ENCODE results near the gene MMD. TPM values are rescaled to one million over a fixed set of nuclear protein-coding genes. Genes with fewer than 3 reads are reported as not detected.

The MMD gene
- total RNA-seq, 1 experiment from 2014 or later: 9.1 TPM

DNA sequence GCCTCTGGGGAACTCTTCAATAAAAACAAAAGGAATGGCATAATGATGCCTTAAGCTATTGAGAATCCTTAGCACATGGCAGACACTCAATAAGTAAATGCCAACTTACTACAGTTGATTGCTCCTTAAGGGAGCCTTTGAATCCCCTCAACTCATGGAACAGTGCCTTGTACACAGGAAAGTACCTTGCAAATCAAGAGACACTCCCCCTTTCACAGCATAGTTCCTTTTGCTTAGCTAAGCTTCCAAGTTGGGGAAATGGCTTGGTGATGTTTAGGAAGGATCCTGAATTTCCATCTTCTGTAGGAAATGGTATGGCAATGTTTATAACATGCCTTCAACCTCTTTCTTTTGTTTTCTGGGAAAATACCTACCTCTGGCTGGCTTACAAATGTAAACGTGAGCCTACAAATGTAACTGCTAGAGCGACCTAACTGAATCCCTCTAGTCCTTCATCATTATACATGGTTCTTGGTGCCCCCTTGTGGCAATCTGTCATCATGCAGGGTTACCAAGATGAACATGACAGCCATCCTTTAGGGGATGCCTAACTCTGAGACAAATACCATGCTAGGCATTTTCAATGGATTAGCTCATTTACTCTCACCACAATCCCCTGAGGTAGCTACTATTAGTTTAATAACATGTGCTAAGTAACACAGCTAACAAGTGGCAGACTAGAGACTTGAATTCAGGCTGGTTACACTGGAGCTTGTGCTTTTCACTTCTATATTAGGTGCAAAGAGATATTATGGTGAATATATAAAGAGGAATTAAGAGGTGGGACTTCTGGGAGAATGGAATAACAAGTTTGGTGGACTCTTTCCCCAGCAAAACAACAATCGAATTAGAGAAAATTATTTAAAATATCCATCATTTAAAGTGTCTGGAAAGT, 65.0 kb downstream of the MMD start:
- DNase-seq (ENCODE audit: extremely low read depth, low read depth): peak; percentile 70

GRCh38 chr17:55354941-55355340, 66.7 kb downstream of the MMD start:
- DNase-seq (ENCODE audit: extremely low read depth, low read depth): no peak

GRCh38 chr17:55354010-55354409, 67.6 kb downstream of the MMD start:
- no peak for DNase-seq (ENCODE audit: extremely low read depth, low read depth)

DNA sequence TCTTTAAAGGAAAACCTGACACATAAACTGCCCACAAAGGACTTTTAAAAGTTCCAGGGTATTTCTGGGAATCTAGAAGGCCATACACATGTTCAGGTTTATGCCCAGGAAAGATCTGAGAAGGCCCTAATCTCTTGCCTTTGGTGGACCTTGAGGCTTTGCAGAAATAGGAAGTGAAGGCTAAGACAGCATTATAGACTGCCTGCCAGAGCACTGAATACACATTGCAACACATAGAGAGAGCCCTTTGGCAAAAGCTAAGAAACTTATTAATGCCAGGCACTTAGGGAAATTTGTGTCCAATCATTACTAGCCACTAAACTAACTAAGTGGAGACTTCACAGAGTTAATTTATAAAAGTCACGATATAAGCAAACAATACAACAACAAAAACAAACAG, 70.4 kb downstream of the MMD start:
- DNase-seq (ENCODE audit: extremely low read depth, low read depth): no peak

- no peak for DNase-seq (ENCODE audit: extremely low read depth, low read depth)
Measured at GRCh38 chr17:55350825-55351205, 70.8 kb downstream of the MMD start.

DNA sequence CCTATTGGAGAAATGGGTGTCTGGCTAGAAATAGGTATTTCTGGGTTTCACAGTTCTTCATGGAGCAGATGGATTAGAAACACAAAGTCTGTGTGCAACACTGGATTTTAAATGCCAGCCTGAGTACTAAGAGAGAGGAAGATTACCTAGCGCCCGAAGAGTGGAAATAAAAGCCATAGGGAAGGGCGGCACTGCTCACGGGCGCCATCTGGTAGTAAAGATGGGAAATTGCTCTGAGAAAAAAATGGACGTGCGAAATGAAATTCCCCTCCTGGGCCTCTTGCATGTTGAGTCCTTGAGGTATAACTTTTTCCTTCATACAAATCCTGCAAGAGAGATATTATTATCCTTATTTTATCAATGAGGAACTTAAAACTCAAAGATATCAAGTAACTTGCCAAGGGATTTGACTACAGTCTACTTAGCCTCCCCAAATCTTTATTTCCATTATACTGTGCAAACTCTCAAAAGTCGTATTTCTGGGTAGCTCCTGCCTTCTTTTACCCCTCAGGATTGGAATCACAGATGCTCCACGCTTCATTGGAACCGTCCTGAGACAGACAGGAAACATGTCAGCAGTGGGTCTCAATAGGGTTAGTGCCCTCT, 72.8 kb downstream of the MMD start:
- peak; percentile 40 for DNase-seq (ENCODE audit: extremely low read depth, low read depth)

DNA sequence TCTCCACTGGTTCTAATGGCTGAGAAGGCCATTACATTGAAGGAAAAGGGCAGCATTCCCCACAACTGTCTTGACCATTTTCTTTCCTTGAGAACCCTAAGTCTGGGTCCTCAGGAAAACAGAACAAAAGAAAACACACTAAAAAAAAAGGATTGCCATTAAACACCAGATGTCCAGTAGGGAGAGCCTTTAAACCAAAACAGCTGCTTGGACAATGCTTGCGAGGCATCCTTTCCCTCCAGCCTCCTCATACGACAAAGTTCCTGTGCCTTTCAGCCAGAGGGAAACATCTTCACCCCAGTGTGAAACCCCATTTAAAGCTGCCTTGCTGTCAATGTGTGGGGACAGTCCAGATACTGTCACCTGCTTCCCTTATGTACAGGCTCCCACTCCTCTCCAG, 74.3 kb downstream of the MMD start:
- DNase-seq (ENCODE audit: extremely low read depth, low read depth): no peak

GRCh38 chr17:55346658-55347057, 75.0 kb downstream of the MMD start:
- DNase-seq (ENCODE audit: extremely low read depth, low read depth): no peak

DNA sequence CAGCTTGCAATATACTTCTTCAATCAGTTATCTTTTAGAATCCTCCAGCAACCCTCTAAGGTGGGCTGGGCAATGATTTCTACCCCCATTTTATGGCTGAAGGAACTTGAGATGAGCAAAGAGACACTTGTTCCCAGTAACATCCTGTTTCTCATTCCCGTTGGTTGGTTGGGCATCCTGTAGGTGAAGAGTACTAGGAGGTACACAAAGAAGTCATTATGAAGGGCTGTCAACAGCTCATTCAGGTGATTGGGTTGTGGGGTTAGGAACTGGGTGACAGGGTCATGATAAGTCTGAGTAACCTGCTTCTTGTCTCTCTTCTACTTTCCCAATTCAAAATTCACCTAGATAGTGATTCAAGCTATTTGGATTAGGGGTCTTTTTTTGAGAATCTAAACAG, 76.5 kb downstream of the MMD start:
- no peak for DNase-seq (ENCODE audit: extremely low read depth, low read depth)

DNA sequence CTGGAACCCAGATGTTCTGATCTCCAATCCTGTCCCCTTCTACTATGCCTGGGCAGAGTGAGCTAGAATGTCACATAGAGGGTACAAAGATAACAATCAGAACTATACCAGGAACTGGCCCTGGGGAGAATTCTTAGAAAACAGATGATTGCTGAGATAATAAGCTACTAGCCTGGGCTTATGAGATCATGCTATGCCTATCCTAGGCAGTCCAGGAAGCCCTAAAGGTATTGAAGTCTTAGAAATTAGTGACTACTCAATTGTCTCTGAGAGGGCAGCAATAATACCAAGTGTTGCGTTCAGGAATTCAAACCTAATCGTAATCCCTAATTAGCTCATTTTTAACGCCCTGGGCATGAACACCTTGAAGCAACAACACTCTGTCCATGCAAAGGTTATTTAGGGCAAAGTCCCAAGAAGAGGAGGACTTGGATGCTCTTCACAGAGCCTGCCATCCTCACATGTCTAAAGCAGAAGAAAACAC, 77.1 kb downstream of the MMD start:
- DNase-seq (ENCODE audit: extremely low read depth, low read depth): no peak

DNA sequence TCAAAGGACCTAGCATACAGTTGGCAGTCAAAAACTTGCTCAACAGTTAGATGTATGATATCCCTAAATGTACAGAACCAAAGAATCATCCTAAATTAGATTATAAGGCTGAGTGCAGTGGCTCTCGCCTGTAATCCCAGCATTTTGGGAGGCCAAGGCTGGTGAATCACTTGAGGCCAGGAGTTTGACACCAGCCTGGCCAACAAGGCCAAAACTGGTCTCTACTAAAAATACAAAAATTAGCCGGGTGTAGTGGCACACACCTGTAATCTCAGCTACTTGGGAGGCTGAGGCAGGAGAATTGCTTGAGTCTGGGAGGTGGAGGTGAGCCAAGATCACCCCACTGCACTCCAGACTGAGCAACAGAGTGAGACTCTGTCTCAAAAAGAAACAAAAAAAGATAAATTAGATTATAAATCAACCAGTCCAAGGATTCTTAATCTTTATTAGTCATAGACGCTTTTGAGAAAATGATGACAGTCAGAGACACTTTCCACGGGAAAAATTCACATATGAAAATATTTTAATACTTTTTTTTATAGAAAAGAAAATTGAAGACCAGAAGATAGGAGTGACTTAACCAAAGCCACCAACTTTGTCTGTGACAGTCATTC, 77.6 kb downstream of the MMD start:
- DNase-seq (ENCODE audit: extremely low read depth, low read depth): no peak

DNA sequence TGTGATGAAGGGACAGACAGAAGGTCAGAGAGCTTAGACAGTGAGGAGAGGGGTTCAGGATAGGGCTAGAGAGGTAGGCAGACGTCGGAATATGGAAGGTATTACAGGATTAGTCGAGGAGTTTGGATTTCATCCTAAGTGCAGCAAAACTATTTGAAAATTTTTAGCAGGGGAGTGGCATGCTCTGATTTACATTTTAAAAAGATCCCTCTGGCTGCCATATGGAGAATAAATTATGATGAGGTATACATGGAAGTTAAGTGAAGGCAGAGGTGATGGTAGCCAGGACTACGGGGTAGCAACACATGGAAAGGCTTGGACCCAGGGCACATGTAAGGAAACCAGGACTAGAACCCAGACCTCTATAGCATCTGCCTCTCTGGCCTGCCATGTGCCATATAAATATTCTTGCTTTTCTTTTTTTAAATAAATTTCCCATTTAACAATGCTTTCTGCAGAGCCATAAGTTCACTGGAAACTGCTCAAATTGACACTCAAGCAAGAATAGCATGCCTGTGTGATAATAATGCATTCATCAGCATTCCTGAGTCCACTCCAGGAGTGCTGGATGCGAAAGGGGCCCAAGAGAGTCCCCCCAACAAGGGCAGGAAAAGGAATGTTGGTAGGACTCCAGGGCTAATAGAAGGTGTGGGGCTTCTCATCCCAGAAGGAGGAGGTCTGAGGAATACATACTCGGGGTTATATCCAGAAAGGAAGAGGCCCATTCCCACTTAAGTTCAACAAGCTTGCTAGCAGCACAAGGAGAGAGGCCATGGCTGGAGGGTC, 78.6 kb downstream of the MMD start:
- DNase-seq (ENCODE audit: extremely low read depth, low read depth): no peak

Other genes with a start within 250 kb of the MMD start
- 0.17 and 0.25 TPM in 2 replicates for gene HLF, start 156.9 kb downstream of the MMD start, total RNA-seq (2014; rRNA removed; shearing (Covaris generic))
- not detected in 2 replicates for gene SMIM36, start 89.6 kb upstream of the MMD start, total RNA-seq (2014; rRNA removed; shearing (Covaris generic))

All from NCI-H460 (cell line).